ENCODE results near the gene JAZF1.
"Not testable (repeated sequence)": the region's sequence is repeated elsewhere in the genome, so short reads cannot be mapped to it uniquely, and the experiment has no call there.

Gene JAZF1

GRCh38 chr7:27940341-27940740 lies 240.3 kb downstream of the JAZF1 start:
- no peak for DNase-seq (ENCODE audit: low read depth)

DNA sequence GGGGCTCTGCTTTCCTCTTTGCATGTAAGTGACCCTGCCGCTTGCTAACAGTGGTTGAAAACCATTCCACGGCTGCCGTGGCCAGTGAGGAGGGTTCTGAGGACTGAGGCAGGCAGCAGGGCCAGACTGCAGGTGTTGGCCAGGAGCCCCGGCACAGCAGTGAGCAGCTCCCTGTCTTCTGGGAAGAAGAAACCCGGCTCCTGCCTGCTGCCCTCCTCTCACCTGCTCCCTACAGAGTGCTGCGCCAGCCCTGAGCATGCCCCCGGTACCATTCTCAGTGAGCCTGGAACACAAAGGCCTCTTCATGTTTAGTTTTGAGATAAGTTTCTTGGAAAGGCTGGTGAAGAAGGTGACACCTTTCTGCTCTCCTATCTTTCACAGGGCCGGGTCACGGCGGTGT lies 240.7 kb downstream of the JAZF1 start:
- no peak for DNase-seq (ENCODE audit: low read depth)

- DNase-seq (ENCODE audit: low read depth): no peak
Measured at GRCh38 chr7:27936768-27937102, 243.9 kb downstream of the JAZF1 start.

GRCh38 chr7:27936047-27936767 lies 244.4 kb downstream of the JAZF1 start:
- no peak for DNase-seq (ENCODE audit: low read depth)

GRCh38 chr7:27933671-27934565 lies 246.7 kb downstream of the JAZF1 start:
- DNase-seq (ENCODE audit: low read depth): no peak

- DNase-seq (ENCODE audit: low read depth): no peak
Measured at GRCh38 chr7:27930910-27931476, 249.6 kb downstream of the JAZF1 start.

- no peak for DNase-seq (ENCODE audit: low read depth)
Measured at GRCh38 chr7:27929127-27929526, 251.5 kb downstream of the JAZF1 start.

GRCh38 chr7:27928001-27928400 lies 252.6 kb downstream of the JAZF1 start:
- DNase-seq (ENCODE audit: low read depth): no peak

DNA sequence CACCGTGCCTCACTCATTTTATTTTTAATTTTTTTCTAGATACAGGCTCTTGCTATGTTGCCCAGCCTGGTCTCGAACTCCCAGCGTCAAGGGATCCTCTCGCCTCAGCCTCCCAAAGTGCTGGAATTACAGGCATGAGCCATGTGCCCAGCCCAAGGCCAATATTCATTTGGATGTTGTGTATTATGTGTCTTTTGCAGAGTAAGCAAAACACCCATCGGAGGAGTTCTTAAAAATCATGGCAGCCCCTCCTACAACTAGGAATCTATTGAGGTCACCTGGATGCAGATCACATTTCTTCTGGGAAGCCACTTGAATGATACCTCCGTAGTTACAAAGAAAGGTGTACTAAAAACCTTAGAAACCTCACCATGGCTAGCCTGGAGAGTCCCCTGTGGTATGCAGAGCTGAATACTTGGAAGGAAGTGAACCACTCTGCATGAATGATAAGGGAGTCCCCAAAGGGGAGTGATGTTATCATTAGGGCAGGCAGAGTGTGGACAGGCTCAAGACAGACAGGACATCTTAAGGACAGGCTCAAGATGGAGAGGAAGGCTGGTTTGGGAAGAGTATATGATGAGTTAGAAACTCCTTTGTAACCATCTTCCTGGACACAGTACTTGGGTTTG lies 254.9 kb downstream of the JAZF1 start:
- no peak for DNase-seq (ENCODE audit: low read depth)

DNA sequence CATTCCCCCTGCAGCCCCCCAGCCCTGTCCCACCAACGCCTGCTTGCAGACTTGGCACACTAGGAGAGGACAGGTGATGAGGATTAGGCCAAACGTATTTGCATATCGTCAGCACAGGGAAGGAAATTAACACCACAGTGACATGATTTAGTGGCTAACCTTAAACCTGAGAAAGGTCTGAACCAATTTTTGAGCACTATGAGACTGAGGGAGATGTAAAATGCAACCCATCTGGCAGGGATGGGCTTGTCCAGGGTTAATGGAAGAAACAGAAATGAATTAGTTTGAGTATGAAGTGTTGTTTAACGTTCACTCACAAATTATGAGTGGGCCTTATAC lies 257.0 kb downstream of the JAZF1 start:
- DNase-seq (ENCODE audit: low read depth): no peak

GRCh38 chr7:27922907-27923641 lies 257.5 kb downstream of the JAZF1 start:
- DNase-seq (ENCODE audit: low read depth): no peak

DNA sequence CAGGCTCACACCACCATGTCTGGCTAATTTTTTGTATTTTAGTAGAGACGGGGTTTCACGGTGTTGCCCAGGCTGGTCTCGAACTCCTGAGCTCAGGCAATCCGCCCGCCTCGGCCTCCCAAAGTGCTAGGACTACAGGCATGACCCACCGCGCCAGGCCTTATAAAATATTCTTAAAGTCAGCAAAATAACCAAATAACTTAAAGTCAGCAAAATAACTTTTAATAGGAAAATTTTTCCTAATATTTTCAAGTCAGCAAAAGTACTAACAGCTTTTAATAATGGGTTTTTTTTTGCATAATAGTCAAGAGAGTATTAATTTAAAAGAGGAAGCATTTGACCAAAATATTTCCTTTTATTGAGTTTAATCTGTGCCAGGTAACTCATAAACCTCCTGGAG lies 258.2 kb downstream of the JAZF1 start:
- not testable (repeated sequence) for DNase-seq (ENCODE audit: low read depth)

DNA sequence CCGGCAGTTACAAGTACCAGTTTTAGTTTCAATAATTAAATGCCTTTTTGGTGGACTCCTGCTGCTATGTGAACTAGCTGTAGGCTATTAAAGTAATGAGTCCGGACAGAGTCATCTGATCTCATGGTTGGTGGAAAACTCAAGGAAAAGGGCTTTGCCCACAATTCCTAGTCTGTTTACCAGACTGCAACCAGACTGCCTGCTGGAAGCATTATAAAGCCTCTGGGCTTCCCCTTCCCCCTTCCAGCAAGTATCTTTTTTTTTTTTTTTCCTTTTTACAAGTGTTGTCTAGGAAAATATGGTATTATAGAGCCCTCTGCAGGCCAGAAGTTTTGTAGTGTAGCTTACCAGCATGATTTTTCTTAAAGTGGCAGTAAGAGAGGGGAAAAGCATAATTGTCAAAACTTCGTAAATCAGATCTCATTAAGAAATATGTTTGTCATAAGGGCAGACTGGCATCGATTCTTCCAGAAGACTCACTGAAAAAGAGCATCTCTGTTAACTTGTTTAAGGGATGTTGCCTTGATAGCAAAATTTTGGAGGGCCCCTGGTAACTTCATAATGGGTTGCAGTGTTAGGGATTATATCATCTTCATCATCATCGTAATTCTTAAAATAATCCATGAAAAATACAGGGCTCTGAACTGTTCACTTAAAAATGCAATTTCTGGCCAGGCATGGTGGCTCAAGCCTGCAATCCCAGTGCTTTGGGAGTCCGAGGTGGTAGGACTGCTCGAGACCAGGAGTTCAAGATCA lies 259.3 kb downstream of the JAZF1 start:
- DNase-seq (ENCODE audit: low read depth): no peak

DNA sequence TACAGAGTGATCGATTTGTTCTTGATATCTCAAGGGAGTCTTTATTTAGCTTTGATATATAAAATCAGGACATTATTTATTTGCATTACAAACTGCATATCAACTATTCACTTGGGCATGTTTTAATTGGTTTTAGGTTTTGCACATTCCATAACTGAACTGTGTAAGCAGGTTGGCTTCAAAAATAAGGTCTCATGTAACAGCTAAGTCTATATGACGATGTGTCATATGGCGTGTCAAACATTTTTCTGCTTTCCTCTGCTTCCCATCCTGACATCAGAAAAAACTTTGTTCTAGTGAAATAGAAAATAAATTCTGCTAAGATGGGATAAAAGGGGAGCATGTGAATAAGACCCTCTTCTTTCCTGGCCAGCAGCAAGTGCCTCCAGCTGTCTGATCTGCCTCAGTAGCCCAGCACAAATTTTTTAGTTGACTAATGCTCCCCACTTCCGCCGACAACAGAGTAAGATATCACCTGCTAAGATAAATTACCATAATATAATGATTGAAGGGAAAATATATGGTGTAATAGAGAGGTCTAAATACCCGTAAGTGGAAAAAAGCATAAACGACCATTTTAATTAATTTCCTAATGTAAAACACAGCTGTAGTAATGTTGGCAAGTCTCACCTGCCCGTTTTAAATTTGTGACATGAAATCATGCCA lies 260.2 kb downstream of the JAZF1 start:
- no peak for DNase-seq (ENCODE audit: low read depth)

GRCh38 chr7:27918503-27918902 lies 262.1 kb downstream of the JAZF1 start:
- no peak for DNase-seq (ENCODE audit: low read depth)

DNA sequence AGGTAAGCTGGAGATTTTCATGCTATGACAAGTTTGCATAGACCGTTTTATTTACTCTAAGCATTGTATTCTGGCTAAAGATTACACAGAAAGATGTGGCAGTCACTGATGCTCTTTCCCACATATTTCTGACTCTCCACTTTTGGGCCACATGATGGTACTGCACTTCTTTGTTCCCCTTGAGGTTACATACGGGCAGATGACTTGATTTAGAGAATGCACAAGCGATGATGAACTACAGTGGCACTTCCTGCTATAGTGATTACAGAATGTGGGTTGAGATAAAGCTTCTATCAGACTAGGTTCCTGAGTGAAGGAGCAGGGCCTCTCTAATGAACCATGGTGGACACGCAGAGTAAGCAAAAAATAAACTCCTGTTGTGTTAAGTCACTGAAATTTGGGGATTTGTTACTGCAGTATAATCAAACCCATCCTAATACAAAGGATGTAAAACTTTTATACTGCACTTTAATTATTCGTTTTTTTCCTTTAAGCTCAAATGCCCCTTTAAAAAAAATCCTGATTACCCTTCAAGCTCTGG lies 262.8 kb downstream of the JAZF1 start:
- no peak for DNase-seq (ENCODE audit: low read depth)

DNA sequence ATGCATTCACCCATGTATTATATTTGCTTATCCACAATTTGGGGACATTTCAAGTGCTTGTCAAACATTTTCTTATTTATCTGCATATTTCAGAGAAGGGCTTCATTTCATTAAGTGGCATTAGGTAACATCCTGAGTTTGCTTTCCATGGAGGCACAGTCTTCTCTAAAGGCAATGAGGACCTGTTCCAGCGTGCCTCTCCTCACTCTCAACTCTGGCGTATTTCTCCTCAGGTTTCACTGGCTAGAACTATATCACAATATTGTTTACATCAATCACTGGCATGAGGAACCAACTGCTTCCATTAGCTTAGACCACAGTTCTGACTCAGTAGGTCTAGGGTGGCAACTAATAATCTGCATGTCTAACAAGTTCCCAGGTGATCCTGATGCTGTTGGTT lies 263.5 kb downstream of the JAZF1 start:
- DNase-seq (ENCODE audit: low read depth): no peak

- DNase-seq (ENCODE audit: low read depth): no peak
Measured at GRCh38 chr7:27916372-27916771, 264.2 kb downstream of the JAZF1 start.

- DNase-seq (ENCODE audit: low read depth): no peak
Measured at GRCh38 chr7:27914409-27914808, 266.2 kb downstream of the JAZF1 start.

DNA sequence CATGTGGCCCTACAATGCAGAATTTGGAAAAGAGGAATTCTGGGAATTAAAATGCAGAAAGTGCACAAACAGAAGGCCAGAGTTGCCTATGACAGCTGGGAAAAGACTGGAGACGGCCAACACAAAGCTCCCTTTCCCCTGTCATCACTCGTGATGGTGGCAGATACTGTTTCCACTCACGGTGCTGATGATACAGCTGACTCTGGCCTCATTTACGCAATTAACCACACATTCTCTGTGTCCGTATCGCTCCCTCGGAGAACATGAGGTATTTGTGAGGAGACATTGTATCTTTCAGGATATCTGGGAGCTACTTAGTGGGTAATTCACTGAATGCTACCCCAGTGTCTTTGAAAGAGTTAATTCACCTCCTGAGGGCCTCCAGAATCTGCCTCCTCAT lies 267.8 kb downstream of the JAZF1 start:
- no peak for DNase-seq (ENCODE audit: low read depth)

- DNase-seq (ENCODE audit: low read depth): no peak
Measured at GRCh38 chr7:27911920-27912319, 268.7 kb downstream of the JAZF1 start.
